SK-N-MC (cell line): ENCODE results near the gene COL27A1.

Source experiments
- EZH2 ChIP-seq: fragments of 200-600 bp; sonication (generic); IDR thresholded peaks from one replicate; pipeline ENCODE4 v1.6.1; 2017; ENCODE audit warnings: antibody characterized with exemption
- FOXP2 ChIP-seq: optimal IDR thresholded peaks from 2 replicates; pipeline ENCODE3; 2011; ENCODE audit warnings: mild to moderate bottlenecking, moderate library complexity; ENCODE audit not compliant: insufficient read depth; ENCODE audit errors: extremely low read length, control extremely low read depth
- POLR2AphosphoS5 ChIP-seq: IDR thresholded peaks from 2 replicates; pipeline ENCODE4 v1.6.1; 2012; ENCODE audit warnings: mild to moderate bottlenecking, low read depth, low read length, borderline replicate concordance

DNA sequence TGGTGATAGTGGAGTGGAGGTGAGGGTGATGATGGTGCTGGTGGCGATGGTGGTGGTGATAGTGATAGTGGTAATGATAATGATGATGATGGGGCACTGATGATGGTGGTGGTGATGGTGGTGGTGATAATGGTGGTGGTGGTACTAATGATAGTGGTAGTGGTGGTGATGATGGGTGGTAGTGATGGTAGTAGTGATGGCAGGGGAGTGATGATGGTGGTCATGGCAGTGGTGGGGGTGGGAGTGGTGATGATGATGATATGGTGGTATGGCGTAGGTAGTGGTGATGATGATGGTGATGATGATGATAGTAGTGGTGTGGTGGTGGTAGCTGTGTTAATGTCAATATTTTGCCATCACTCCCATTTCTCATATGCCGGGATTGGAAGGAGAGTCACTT lies 123.0 kb downstream of the COL27A1 start:
- TF ChIP-seq EZH2: no peak
- no peak for TF ChIP-seq POLR2AphosphoS5
- TF ChIP-seq FOXP2: no peak
